ENCODE results near the gene FBXL4.

- no peak for TF ChIP-seq POLR2A (IDR thresholded peaks at IDR 0.05)
- no peak for TF ChIP-seq CTCF (IDR thresholded peaks at IDR 0.05)
These were observed 21.9 kb downstream of the FBXL4 start for GRCh38 chr6:98925831-98926230.
